DMS79 (cell line): ENCODE data around the gene EPB41L5.
"Not testable (repeated sequence)": the region's sequence is repeated elsewhere in the genome, so short reads cannot be mapped to it uniquely, and the experiment has no call there.

ENCODE experiments used
- DNase-seq: peaks from one replicate; lab custom pipeline; 2025; lab: John Stamatoyannopoulos, UW

The EPB41L5 gene

GRCh38 chr2:120141300-120142069 lies 128.6 kb downstream of the EPB41L5 start:
- no peak for DNase-seq

GRCh38 chr2:120142528-120143219 lies 129.8 kb downstream of the EPB41L5 start:
- no peak for DNase-seq

GRCh38 chr2:120148229-120148628 lies 135.4 kb downstream of the EPB41L5 start:
- DNase-seq = no peak

- DNase-seq = no peak
Measured at GRCh38 chr2:120148669-120149068, 135.8 kb downstream of the EPB41L5 start.

GRCh38 chr2:120149406-120149805 lies 136.5 kb downstream of the EPB41L5 start:
- no peak for DNase-seq

- no peak for DNase-seq
Measured at GRCh38 chr2:120150040-120150482, 137.2 kb downstream of the EPB41L5 start.

GRCh38 chr2:120155308-120155707 lies 142.4 kb downstream of the EPB41L5 start:
- no peak for DNase-seq

GRCh38 chr2:120158658-120159057 lies 145.8 kb downstream of the EPB41L5 start:
- not testable (repeated sequence) for DNase-seq

GRCh38 chr2:120161190-120161589 lies 148.3 kb downstream of the EPB41L5 start:
- no peak for DNase-seq

GRCh38 chr2:120162716-120163115 lies 149.8 kb downstream of the EPB41L5 start:
- no peak for DNase-seq

- no peak for DNase-seq
Measured at GRCh38 chr2:120167272-120167671, 154.4 kb downstream of the EPB41L5 start.

GRCh38 chr2:120169020-120169419 lies 156.1 kb downstream of the EPB41L5 start:
- DNase-seq = no peak

- peak; percentile 28 for DNase-seq
Measured at GRCh38 chr2:120174963-120175581, 162.2 kb downstream of the EPB41L5 start.

GRCh38 chr2:120176526-120176925 lies 163.6 kb downstream of the EPB41L5 start:
- DNase-seq = no peak

- no peak for DNase-seq
Measured at GRCh38 chr2:120177001-120177621, 164.2 kb downstream of the EPB41L5 start.

- no peak for DNase-seq
Measured at GRCh38 chr2:120177973-120178372, 165.1 kb downstream of the EPB41L5 start.

GRCh38 chr2:120179396-120179795 lies 166.5 kb downstream of the EPB41L5 start:
- DNase-seq = no peak

- DNase-seq = no peak
Measured at GRCh38 chr2:120180066-120180465, 167.2 kb downstream of the EPB41L5 start.

GRCh38 chr2:120182019-120182560 lies 169.2 kb downstream of the EPB41L5 start:
- no peak for DNase-seq

- DNase-seq = no peak
Measured at GRCh38 chr2:120189189-120189588, 176.3 kb downstream of the EPB41L5 start.

- no peak for DNase-seq
Measured at GRCh38 chr2:120192280-120192679, 179.4 kb downstream of the EPB41L5 start.

GRCh38 chr2:120195553-120195952 lies 182.7 kb downstream of the EPB41L5 start:
- DNase-seq = no peak
